ELR (cell line): ENCODE results near the gene TCN2.
A peak's percentile ranks its signal among the peaks of the same experiment; 100 is the strongest.
"Not testable (repeated sequence)": the region's sequence is repeated elsewhere in the genome, so short reads cannot be mapped to it uniquely, and the experiment has no call there.

Experiments used
- DNase-seq: peaks from one replicate; pipeline ENCODE4 v3.0.0-alpha.2; 2015; ENCODE audit warnings: low read depth

Gene TCN2

GRCh38 chr22:30606455-30607299, at the start of gene TCN2:
Gene TCN2, plus strand, starts transcription at chr22:30607174. Its CDS starts 158 bp downstream, at chr22:30607332.
- peak; percentile 87 for DNase-seq

DNA sequence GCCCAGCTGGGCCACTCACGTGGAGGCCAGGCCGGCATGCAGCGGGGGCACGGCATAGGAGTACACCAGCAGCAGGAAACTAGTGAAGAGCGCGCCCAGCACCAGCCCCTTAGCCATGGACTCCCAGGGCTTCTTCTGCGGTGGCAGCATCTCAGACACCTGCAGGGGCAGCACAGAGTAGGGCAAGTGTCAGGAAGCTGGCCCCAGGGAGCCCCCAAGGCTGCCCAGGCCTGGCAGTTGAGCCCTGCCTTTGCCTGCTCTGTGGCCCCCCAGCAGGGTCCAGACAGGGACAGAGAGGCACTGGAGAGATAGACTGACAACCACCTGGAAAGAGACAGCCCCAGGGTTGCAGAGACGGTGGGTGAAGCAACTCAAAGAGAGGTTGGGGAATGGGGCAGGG, 49.7 kb upstream of the TCN2 start:
- no peak for DNase-seq

GRCh38 chr22:30559889-30560288, 47.1 kb upstream of the TCN2 start:
- DNase-seq = no peak

DNA sequence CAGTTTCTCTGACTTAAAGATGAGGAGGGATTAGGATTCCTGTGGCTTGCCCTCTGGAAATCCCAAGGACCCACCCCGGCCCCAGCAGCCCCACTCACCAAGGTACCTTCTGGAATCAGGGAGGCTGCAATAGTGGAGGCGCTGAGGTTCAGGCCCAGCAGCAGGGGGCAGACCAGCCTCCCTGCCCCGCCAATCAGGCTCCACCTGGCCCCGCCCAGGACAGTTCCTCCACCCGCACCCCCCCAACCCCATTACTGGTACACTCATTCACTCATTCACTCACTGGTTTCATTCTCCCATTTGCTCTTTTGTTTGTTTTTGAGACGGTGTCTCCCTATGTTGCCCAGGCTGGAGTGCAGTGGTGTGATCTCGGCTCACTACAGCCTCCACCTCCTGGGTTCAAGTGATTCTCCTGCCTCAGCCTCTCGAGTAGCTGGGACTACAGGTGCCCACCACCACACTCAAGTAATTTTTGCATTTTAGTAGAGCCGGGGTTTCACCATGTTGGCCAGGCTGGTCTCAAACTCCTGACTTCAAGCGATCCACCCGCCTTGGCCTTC, 46.3 kb upstream of the TCN2 start:
- DNase-seq = peak; percentile 46

GRCh38 chr22:30561402-30562189, 45.4 kb upstream of the TCN2 start:
- DNase-seq = no peak

DNA sequence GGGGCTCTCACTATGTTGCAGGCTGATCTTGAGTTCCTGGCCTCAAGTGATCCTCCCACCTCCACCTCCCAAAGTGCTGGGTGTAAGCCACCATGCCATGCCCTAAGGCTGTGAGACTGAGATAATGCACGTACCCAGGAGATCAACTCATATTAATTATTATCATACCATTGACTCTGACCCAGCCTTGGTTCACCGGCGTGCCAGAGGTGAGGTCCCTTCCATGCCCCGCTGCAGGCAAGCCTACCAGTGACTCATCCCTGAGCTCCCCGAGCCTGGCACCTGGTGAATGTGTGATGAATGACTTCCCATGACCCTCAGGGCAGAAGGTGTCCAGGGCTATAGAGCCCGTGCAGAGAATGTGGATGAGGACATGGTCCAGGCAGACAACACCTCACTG, 44.6 kb upstream of the TCN2 start:
- peak; percentile 20 for DNase-seq

GRCh38 chr22:30564045-30564760, 42.8 kb upstream of the TCN2 start:
- no peak for DNase-seq

- no peak for DNase-seq
These were observed 42.2 kb upstream of the TCN2 start for GRCh38 chr22:30564761-30565119.

GRCh38 chr22:30565341-30565740, 41.6 kb upstream of the TCN2 start:
- peak; percentile 30 for DNase-seq

GRCh38 chr22:30566125-30566524, 40.8 kb upstream of the TCN2 start:
- DNase-seq = no peak

DNA sequence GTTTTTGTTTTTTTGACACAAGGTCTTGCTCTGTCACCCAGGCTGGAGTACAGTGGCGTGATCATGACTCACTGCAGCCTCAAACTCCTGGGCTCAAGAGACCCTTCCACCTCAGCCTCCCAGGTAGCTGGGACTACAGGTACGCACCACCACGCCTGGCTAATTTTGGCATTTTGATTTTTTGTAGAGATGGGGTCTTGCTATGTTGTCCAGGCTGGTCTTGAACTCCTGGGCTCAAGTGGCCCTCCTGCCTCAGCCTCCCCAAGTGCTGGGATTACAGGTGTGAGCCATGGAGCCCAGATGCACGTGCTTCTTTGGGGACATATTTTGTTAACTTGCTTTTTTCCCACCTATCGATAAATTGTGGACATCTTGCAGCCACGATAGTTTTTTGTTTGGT, 39.7 kb upstream of the TCN2 start:
- not testable (repeated sequence) for DNase-seq

DNA sequence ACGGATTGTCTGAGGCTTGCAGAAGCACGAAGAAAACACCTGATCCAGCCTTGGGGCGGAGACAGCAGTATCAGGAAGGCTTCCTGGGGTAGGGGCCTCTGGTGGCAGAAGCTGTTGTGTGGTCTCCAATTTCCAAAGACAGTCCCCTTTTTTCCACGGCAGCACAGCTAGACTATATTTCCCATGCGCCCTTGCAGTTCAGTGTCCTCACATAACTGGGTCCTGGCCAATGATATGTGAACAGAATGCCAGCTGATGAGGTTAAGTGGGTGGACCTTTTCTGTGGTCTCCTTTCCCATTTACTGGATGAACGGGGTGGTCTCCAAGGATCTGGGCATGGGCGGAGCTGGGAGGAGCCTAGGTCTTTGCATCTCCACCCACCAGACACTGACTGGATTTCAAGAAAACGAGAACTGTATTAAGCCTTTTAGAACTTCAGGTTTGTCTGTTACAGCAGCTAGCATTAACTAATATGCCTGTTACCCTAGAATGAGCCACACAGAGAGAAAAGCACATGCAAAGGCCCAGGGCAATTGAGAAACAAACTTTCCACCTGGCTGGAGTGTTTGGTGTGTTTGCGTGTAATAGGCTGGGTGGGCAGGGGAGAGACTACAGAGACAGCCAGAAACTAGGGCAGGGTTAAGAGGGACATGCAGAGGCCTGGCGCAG, 38.7 kb upstream of the TCN2 start:
- no peak for DNase-seq

GRCh38 chr22:30569674-30570202, 37.2 kb upstream of the TCN2 start:
- no peak for DNase-seq

DNA sequence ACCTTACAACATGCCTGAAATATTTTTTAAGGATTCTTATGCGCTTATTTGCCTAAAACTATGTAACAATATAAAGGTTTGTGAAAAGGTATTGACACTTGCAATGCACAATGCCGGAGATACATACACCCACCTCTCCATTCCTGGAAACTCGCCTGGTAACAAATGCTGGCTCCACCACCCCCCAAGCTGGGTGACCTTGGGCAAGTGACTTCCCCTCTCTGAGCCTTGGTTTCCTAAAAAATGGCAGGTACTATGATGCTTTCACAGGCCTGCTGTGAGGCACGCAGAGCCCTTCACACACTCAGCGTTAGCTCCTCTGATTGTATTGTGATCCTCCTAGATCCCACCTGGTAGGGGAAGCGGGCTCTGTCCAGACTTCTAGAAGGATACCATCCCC, 34.8 kb upstream of the TCN2 start:
- DNase-seq = no peak

DNA sequence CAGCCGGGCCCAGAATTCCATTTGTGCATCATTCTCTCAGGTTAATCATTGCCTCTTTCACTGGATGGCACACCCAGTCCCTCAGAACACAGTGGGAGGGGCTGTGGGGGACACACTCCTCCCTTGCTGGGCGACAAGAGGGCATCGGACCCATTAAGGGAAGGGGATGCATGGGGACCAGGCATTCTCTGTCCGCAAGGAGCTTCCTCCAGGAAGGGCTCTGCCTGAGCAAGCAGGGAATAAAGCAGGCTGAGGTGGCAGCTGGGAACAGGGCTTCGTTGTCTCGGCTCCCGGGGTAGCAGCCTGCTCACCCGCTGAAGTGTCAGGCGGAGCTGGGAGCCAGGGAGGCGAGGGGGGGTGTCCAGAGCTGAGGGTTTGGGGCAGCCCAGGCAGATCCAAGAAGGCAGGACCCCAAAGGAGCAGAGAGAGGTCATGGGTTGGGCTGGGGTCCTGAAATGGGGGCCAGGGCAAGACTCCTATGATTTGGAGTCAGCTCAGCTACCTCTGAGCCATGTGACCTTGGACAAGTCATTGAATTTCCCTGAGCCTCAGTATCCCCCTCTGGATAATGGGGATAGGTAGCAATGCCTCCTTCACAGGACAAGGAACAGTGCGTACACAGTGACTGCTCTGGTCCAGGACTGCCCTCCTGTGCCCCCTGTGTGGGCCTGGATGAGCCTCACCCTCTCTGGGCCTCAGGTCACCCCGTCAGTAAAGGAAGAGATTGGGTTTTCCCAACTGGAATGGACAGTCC, 34.0 kb upstream of the TCN2 start:
- DNase-seq = no peak

DNA sequence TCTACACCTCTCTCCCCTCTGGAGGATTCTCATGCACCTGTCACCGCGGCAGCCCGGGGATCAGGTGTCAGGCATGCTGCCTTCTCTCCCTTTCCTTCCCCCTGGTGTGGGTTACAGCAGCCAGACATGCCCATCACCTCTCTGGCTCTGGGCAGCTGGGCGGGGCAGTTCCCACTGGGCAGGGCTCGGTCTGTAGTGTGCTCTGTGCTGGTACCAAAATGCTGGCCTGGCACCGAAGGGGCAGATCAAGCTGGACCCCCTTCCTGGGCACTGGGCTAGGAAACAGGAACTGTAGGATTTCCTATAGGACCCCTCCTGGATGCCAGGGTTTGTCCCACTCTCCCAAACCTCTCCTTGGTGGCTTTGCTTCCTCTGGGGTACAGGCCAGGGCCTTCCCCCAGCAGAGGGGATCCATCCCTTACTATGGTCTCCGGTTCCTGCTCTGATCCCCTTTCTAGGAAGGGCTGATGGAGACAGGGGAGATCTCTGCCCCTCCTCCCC, 33.3 kb upstream of the TCN2 start:
- DNase-seq = no peak

- no peak for DNase-seq
These were observed 32.6 kb upstream of the TCN2 start, which contains the start of gene GAL3ST1 for GRCh38 chr22:30574095-30574981. Gene GAL3ST1, minus strand, starts transcription at chr22:30574665. Its CDS starts 17,273 bp downstream, at chr22:30557392.

DNA sequence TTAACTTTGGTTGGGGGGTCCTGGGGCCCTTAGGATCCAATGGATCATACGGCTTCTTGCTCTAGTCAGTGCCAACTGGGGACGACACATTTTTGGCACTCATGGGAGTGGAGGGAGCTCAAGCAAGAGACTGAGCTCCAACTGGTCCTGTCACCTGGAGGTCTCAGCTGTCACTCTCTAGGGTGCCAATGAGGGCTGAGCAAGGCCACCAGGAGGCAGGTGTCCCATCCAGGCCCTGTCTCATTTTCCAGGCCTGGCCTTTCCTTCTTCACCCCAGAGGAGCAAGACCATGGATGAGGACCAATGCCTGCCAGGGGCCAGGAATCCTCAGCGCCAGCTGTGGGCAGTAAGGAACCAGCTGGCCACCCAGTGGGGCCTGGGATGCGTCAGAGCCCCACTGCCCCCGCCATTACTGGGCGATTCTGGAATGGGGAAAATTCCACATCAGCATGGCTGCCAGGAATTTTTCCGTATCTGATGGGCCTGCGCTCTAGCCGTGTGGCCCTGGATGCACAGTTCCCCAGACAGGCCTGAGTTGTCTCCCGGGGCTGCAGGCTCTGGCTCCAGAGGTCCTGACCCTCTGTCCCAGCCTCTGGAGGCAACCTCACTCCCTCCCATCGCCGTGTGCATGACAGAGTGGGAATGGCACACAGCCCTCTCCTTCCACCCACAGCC, 31.8 kb upstream of the TCN2 start:
- DNase-seq = no peak

DNA sequence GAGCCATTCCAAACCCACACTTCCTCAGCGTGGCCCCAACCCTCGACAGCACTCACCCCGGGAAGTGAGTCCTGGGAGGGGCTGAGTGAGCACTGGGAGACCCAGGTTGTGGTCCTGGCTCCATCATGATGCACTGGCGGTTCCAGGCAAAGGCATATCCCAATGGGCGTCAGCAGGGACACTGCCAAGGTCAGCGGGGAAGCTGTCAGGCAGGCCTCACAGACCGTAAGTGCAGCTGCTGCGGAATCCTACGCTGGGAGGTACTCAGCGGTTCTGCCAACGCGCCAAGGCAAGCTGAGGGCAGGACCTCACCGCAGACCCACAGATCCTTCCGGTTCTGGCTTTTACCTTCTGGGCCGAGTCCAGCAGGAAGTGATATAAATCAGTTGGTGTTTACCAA, 31.1 kb upstream of the TCN2 start:
- no peak for DNase-seq
